ENCODE results near the gene SORBS1. TPM values are rescaled to one million over a fixed set of nuclear protein-coding genes. Genes with fewer than 3 reads are reported as not detected.
"Not testable (repeated sequence)": the region's sequence is repeated elsewhere in the genome, so short reads cannot be mapped to it uniquely, and the experiment has no call there.

The SORBS1 gene
- total RNA-seq, 1 donor from 2014 or later: 426 TPM

GRCh38 chr10:95353123-95353522 is 208.0 kb downstream of the SORBS1 start:
- DNase-seq (ENCODE audit: low spot score): no peak

- DNase-seq (ENCODE audit: low spot score): no peak
These were observed 208.5 kb downstream of the SORBS1 start for GRCh38 chr10:95352684-95353083.

- peak; percentile 65 for DNase-seq (ENCODE audit: low spot score)
These were observed 210.3 kb downstream of the SORBS1 start for GRCh38 chr10:95350830-95351228.

GRCh38 chr10:95350219-95350829 is 210.8 kb downstream of the SORBS1 start:
- DNase-seq (ENCODE audit: low spot score): peak; percentile 96

- DNase-seq (ENCODE audit: low spot score): not testable (repeated sequence)
These were observed 213.8 kb downstream of the SORBS1 start for GRCh38 chr10:95347402-95347766.

- no peak for DNase-seq (ENCODE audit: low spot score)
These were observed 214.3 kb downstream of the SORBS1 start for GRCh38 chr10:95346715-95347401.

- DNase-seq (ENCODE audit: low spot score): no peak
These were observed 217.6 kb downstream of the SORBS1 start for GRCh38 chr10:95343573-95343972.

GRCh38 chr10:95341716-95342130 is 219.4 kb downstream of the SORBS1 start:
- no peak for DNase-seq (ENCODE audit: low spot score)

- no peak for DNase-seq (ENCODE audit: low spot score)
These were observed 221.3 kb downstream of the SORBS1 start for GRCh38 chr10:95339863-95340262.

GRCh38 chr10:95337423-95338160 is 223.6 kb downstream of the SORBS1 start:
- no peak for DNase-seq (ENCODE audit: low spot score)

GRCh38 chr10:95336702-95337101 is 224.5 kb downstream of the SORBS1 start:
- no peak for DNase-seq (ENCODE audit: low spot score)

- no peak for DNase-seq (ENCODE audit: low spot score)
These were observed 225.1 kb downstream of the SORBS1 start for GRCh38 chr10:95335933-95336699.

- no peak for DNase-seq (ENCODE audit: low spot score)
These were observed 226.4 kb downstream of the SORBS1 start for GRCh38 chr10:95334805-95335144.

GRCh38 chr10:95333997-95334804 is 227.0 kb downstream of the SORBS1 start:
- DNase-seq (ENCODE audit: low spot score): peak; percentile 21

GRCh38 chr10:95332666-95333249 is 228.4 kb downstream of the SORBS1 start:
- no peak for DNase-seq (ENCODE audit: low spot score)

- DNase-seq (ENCODE audit: low spot score): no peak
These were observed 229.5 kb downstream of the SORBS1 start for GRCh38 chr10:95331596-95332130.

GRCh38 chr10:95330966-95331453 is 230.2 kb downstream of the SORBS1 start:
- no peak for DNase-seq (ENCODE audit: low spot score)

GRCh38 chr10:95329296-95329695 is 231.9 kb downstream of the SORBS1 start:
- DNase-seq (ENCODE audit: low spot score): no peak

GRCh38 chr10:95328013-95328412 is 233.2 kb downstream of the SORBS1 start:
- no peak for DNase-seq (ENCODE audit: low spot score)

GRCh38 chr10:95327367-95327766 is 233.8 kb downstream of the SORBS1 start:
- no peak for DNase-seq (ENCODE audit: low spot score)
